WTC11 (cell line): ENCODE measurements around the gene PRKAG2.

Source experiments
- CREB1 ChIP-seq: sonication (generic); formaldehyde crosslinking; IDR thresholded peaks from 2 replicates; pipeline ENCODE4 v1.8.0; 2023; ENCODE audit warnings: mild to moderate bottlenecking, missing genetic modification reagents
- CTCF ChIP-seq: fragments of 200-600 bp; IDR thresholded peaks from 2 replicates; pipeline ENCODE4 v1.8.0; 2022; ENCODE audit warnings: antibody characterized with exemption
- JUN ChIP-seq: sonication (generic); formaldehyde crosslinking; IDR thresholded peaks from 2 replicates; pipeline ENCODE4 v1.8.0; 2023; ENCODE audit warnings: mild to moderate bottlenecking, missing genetic modification reagents

- TF ChIP-seq JUN (CRISPR knock-in tag) = no peak
- TF ChIP-seq CTCF = no peak
- TF ChIP-seq CREB1 (CRISPR knock-in tag) = no peak
Observed at GRCh38 chr7:151869109-151869428, 7.8 kb downstream of the PRKAG2 start.
